ENCODE data around the gene KRTAP5-1.

DNA sequence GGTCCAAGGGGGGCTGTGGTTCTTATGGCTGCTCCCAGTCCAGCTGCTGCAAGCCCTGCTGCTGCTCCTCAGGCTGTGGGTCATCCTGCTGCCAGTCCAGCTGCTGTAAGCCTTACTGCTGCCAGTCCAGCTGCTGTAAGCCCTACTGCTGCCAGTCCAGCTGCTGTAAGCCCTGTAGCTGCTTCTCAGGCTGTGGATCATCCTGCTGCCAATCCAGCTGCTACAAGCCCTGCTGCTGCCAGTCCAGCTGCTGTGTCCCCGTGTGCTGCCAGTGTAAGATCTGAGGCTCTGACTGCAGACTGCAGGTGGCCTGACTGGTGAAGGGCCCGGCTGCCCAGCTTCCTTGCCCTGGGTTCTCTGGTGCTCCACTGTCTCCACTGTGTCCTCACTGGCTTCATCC is 45.2 kb upstream of the KRTAP5-1 start:
- TF ChIP-seq POLR2A (IDR thresholded peaks at IDR 0.05) (no peak), EP300 (IDR thresholded peaks at IDR 0.05) (no peak), POLR2AphosphoS5 (IDR thresholded peaks at IDR 0.05) (no peak)
- TF ChIP-seq, protein P1, sequence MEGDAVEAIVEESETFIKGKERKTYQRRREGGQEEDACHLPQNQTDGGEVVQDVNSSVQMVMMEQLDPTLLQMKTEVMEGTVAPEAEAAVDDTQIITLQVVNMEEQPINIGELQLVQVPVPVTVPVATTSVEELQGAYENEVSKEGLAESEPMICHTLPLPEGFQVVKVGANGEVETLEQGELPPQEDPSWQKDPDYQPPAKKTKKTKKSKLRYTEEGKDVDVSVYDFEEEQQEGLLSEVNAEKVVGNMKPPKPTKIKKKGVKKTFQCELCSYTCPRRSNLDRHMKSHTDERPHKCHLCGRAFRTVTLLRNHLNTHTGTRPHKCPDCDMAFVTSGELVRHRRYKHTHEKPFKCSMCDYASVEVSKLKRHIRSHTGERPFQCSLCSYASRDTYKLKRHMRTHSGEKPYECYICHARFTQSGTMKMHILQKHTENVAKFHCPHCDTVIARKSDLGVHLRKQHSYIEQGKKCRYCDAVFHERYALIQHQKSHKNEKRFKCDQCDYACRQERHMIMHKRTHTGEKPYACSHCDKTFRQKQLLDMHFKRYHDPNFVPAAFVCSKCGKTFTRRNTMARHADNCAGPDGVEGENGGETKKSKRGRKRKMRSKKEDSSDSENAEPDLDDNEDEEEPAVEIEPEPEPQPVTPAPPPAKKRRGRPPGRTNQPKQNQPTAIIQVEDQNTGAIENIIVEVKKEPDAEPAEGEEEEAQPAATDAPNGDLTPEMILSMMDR (IDR thresholded peaks at IDR 0.05): no peak

Data from stomach (tissue), 4 donors.